Measurements from ENCODE around the gene CMTM7. TPM values are rescaled to one million over a fixed set of nuclear protein-coding genes. Genes with fewer than 3 reads are reported as not detected.

CMTM7 gene
- total and polyA plus RNA-seq, 9 of the 15 experiments (the other 6 are each of a cell fraction or from before 2014, with no cell fraction given), result 0.03 to 1.6 (median 0.42) TPM; not detected in 4

DNA sequence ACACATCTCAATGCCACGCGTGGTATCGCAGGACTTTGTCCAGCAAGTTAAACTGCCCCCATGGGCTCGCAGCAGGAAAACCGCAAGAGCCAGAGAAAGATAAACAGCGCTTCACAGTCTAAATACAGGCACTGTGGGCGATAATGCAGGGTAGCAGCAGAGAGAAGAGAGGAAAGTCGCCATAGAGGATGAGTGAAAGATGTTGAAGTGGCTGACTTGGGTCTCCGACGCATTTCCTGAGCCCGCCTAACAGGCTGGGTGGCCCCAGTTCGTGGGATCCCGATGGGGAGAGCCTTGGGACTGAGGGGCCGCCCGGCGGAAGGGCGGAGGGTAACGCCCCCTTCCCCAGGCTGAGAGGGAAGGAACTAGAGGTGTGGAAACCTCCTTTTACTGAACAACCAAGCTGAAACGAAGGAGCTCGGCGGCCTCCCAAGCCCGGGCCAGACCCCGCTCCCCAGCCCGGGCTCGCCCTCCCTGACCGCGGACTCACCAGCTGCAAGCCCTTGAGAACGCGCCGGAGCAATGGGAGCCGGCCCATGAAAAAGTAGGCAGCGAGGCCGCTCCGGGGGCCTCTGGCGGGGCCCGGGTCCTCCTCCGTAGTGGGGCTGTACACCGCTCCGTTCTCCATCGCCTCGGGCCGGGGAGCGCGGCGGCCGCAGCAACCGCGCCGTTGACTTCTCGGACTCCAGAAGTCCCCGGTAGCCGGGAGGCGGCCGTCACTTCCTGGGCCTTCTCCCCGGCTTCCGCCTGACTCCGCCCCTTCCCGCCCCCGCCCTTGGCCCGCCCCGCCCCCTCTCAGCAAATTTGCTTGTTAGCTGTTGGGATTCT lies 110.7 kb downstream of the CMTM7 start, which contains the start of gene CMTM6 (continued):
- TF ChIP-seq ZNF785 (CRISPR knock-in tag; IDR thresholded peaks at IDR 0.05) (no peak), PML (IDR thresholded peaks at IDR 0.05; ENCODE audit: low read length) (peak; percentile 47; the same call in 1 of the 2 replicates), SREBF2 (CRISPR knock-in tag; IDR thresholded peaks at IDR 0.05) (no peak), TCF3 (CRISPR knock-in tag; IDR thresholded peaks at IDR 0.05) (peak; percentile 70), TEAD1 (CRISPR knock-in tag; IDR thresholded peaks at IDR 0.05) (0 out of 4 replicates have a peak, but pooled peaks of 1 of the 2 experiments have one; percentile 54), ZNF3 (CRISPR knock-in tag; IDR thresholded peaks at IDR 0.05) (no peak), DPF2 (IDR thresholded peaks at IDR 0.05) (peak; percentile 84), KDM1A (IDR thresholded peaks at IDR 0.05) (peak; percentile 55 to 68; a peak in 3 of 4 replicates), BCOR (IDR thresholded peaks at IDR 0.05) (peak; percentile 88; the same call in 1 of the 2 replicates), ZNF165 (CRISPR knock-in tag; IDR thresholded peaks at IDR 0.05; ENCODE audit: borderline replicate concordance) (no peak), NCOA2 (IDR thresholded peaks at IDR 0.05; ENCODE audit: partially characterized antibody in 2 of 2) (no peak), HLTF (IDR thresholded peaks at IDR 0.05) (0 out of 2 replicates have a peak, but pooled peaks have one; percentile 12), MTA3 (IDR thresholded peaks at IDR 0.05; ENCODE audit: borderline replicate concordance) (peak; percentile 76; the same call in 1 of the 2 replicates), CHD4 (IDR thresholded peaks at IDR 0.05; ENCODE audit: insufficient read depth, insufficient replicate concordance, low read depth, low read length, poor library complexity, severe bottlenecking) (no peak), ZNF766 (CRISPR knock-in tag; conservative IDR thresholded peaks at IDR 0.05) (no peak), ZNF77 (CRISPR knock-in tag; IDR thresholded peaks at IDR 0.05) (no peak), ARNT (IDR thresholded peaks at IDR 0.05) (peak; percentile 60 to 66; a peak in 2 of 4 replicates), ZNF431 (CRISPR knock-in tag; IDR thresholded peaks at IDR 0.05) (0 out of 2 replicates have a peak, but pooled peaks have one; percentile 38), KDM2B (CRISPR knock-in tag; IDR thresholded peaks at IDR 0.05) (0 out of 2 replicates have a peak, but pooled peaks have one; percentile 82), RCOR1 (IDR thresholded peaks at IDR 0.05; ENCODE audit: borderline replicate concordance in 1 of 2, low read depth in 2 of 2, low read length in 2 of 2) (peak; percentile 77 to 85)
- TF ChIP-seq, protein P1, sequence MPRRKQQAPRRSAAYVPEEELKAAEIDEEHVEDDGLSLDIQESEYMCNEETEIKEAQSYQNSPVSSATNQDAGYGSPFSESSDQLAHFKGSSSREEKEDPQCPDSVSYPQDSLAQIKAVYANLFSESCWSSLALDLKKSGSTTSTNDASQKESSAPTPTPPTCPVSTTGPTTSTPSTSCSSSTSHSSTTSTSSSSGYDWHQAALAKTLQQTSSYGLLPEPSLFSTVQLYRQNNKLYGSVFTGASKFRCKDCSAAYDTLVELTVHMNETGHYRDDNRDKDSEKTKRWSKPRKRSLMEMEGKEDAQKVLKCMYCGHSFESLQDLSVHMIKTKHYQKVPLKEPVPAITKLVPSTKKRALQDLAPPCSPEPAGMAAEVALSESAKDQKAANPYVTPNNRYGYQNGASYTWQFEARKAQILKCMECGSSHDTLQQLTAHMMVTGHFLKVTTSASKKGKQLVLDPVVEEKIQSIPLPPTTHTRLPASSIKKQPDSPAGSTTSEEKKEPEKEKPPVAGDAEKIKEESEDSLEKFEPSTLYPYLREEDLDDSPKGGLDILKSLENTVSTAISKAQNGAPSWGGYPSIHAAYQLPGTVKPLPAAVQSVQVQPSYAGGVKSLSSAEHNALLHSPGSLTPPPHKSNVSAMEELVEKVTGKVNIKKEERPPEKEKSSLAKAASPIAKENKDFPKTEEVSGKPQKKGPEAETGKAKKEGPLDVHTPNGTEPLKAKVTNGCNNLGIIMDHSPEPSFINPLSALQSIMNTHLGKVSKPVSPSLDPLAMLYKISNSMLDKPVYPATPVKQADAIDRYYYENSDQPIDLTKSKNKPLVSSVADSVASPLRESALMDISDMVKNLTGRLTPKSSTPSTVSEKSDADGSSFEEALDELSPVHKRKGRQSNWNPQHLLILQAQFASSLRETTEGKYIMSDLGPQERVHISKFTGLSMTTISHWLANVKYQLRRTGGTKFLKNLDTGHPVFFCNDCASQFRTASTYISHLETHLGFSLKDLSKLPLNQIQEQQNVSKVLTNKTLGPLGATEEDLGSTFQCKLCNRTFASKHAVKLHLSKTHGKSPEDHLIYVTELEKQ (CRISPR knock-in tag; IDR thresholded peaks at IDR 0.05), result no peak
- TF ChIP-seq, protein P2, sequence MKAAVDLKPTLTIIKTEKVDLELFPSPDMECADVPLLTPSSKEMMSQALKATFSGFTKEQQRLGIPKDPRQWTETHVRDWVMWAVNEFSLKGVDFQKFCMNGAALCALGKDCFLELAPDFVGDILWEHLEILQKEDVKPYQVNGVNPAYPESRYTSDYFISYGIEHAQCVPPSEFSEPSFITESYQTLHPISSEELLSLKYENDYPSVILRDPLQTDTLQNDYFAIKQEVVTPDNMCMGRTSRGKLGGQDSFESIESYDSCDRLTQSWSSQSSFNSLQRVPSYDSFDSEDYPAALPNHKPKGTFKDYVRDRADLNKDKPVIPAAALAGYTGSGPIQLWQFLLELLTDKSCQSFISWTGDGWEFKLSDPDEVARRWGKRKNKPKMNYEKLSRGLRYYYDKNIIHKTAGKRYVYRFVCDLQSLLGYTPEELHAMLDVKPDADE (conservative IDR thresholded peaks at IDR 0.05; ENCODE audit: control insufficient read depth, low read depth, low read length), result peak; percentile 69
- TF ChIP-seq, protein P3, sequence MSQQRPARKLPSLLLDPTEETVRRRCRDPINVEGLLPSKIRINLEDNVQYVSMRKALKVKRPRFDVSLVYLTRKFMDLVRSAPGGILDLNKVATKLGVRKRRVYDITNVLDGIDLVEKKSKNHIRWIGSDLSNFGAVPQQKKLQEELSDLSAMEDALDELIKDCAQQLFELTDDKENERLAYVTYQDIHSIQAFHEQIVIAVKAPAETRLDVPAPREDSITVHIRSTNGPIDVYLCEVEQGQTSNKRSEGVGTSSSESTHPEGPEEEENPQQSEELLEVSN (IDR thresholded peaks at IDR 0.05; ENCODE audit: borderline replicate concordance in 1 of 2, extremely low read depth in 1 of 2, insufficient read depth in 1 of 2, insufficient read length in 1 of 2, low read depth in 1 of 2, low read length in 1 of 2, poor library complexity in 1 of 2, severe bottlenecking in 1 of 2), result peak in 1 of 2 experiments; percentile 36

Measured in K562 (cell line).